HG02588 (cell line): ENCODE measurements around the gene CCDC40.

Experiments
- ATAC-seq: cut with Tn5 transposase; IDR thresholded peaks from one replicate; pipeline ENCODE4 v1.9.1; 2021; ENCODE audit warnings: mild to moderate bottlenecking, moderate library complexity; ENCODE audit not compliant: unreplicated experiment

CCDC40 gene

GRCh38 chr17:80110927-80111701 lies 74.7 kb downstream of the CCDC40 start:
- ATAC-seq: no peak

- no peak for ATAC-seq
Observed at GRCh38 chr17:80111702-80112470, 75.4 kb downstream of the CCDC40 start.

- no peak for ATAC-seq
Observed at GRCh38 chr17:80112471-80113032, 76.1 kb downstream of the CCDC40 start.

GRCh38 chr17:80113033-80113484 lies 76.6 kb downstream of the CCDC40 start:
- ATAC-seq: no peak

- ATAC-seq: no peak
Observed at GRCh38 chr17:80114758-80115157, 78.3 kb downstream of the CCDC40 start.

- ATAC-seq: no peak
Observed at GRCh38 chr17:80115159-80115558, 78.7 kb downstream of the CCDC40 start.

GRCh38 chr17:80116276-80116920 lies 80.0 kb downstream of the CCDC40 start:
- no peak for ATAC-seq

GRCh38 chr17:80116921-80117380 lies 80.5 kb downstream of the CCDC40 start:
- no peak for ATAC-seq

GRCh38 chr17:80117491-80118401 lies 81.3 kb downstream of the CCDC40 start:
- no peak for ATAC-seq

GRCh38 chr17:80118601-80119270 lies 82.3 kb downstream of the CCDC40 start:
- ATAC-seq: no peak

GRCh38 chr17:80119271-80119791 lies 82.9 kb downstream of the CCDC40 start:
- no peak for ATAC-seq

- ATAC-seq: no peak
Observed at GRCh38 chr17:80119839-80120238, 83.4 kb downstream of the CCDC40 start.

- no peak for ATAC-seq
Observed at GRCh38 chr17:80122026-80122575, 85.7 kb downstream of the CCDC40 start.

- no peak for ATAC-seq
Observed at GRCh38 chr17:80122926-80123505, 86.6 kb downstream of the CCDC40 start.

GRCh38 chr17:80123791-80124190 lies 87.3 kb downstream of the CCDC40 start:
- ATAC-seq: no peak

- ATAC-seq: no peak
Observed at GRCh38 chr17:80124351-80124981, 88.0 kb downstream of the CCDC40 start.

- no peak for ATAC-seq
Observed at GRCh38 chr17:80125656-80126448, 89.4 kb downstream of the CCDC40 start.

- ATAC-seq: no peak
Observed at GRCh38 chr17:80126449-80126715, 89.9 kb downstream of the CCDC40 start.
